Tibial artery (tissue), 4 donors: Measurements from ENCODE around the gene ATP8B2.
A peak's percentile ranks its signal among the peaks of the same experiment; 100 is the strongest.
"Not testable (repeated sequence)": the region's sequence is repeated elsewhere in the genome, so short reads cannot be mapped to it uniquely, and the experiment has no call there.

Source experiments
- DNase-seq, 2 donors: peaks; one replicate each; pipeline ENCODE4 v3.0.0-alpha.2; 2019
- H3K27ac ChIP-seq, 2 donors: fragments of 200-600 bp; sonication (generic) in 1 of 2; 1 replicate in 1 of 2; 2 replicates in 1 of 2; pipeline ENCODE4 v1.5.1; 2018 to 2019; ENCODE audit warnings: mild to moderate bottlenecking in 1 of 2
- H3K27me3 ChIP-seq, 2 donors: fragments of 200-600 bp; sonication (generic) in 1 of 2; one replicate each; pipeline versions ENCODE4 v1.5.1 to v1.6.0; 2016 to 2019
- H3K36me3 ChIP-seq, 3 donors: fragments of 200-600 bp; sonication (generic) in 2 of 3; one replicate each; pipeline ENCODE4 v1.5.1; 2016 to 2019; ENCODE audit warnings: mild to moderate bottlenecking in 2 of 3
- H3K4me1 ChIP-seq, 4 donors: fragments of 200-600 bp; sonication (generic) in 2 of 4; 1 replicate in 3 of 4; 2 replicates in 1 of 4; pipeline ENCODE4 v1.5.1; 2016 to 2019
- H3K4me3 ChIP-seq, 2 donors: fragments of 200-600 bp; sonication (generic) in 1 of 2; 1 replicate in 1 of 2; 2 replicates in 1 of 2; pipeline ENCODE4 v1.5.1; 2018 to 2019; ENCODE audit warnings: mild to moderate bottlenecking in 2 of 2
- H3K9me3 ChIP-seq, 3 donors: fragments of 200-600 bp; sonication (generic) in 1 of 3; one replicate each; pipeline ENCODE4 v1.5.1; 2016 to 2019
- CTCF ChIP-seq, 2 experiments: fragments of 200-600 bp in 1 of 2; fragments of 450-650 bp in 1 of 2; IDR thresholded peaks; one replicate each; pipeline ENCODE4 v1.5.1; 2017 to 2019; ENCODE audit warnings: antibody characterized with exemption in 2 of 2, mild to moderate bottlenecking in 1 of 2, moderate library complexity in 1 of 2
- intact Hi-C: fragments of 100-400 bp; cut with DNase I; formaldehyde crosslinking; loops from one replicate; pipeline ENCODE4 v1.15.0; 2023; ENCODE audit warnings: low total_unique reads

Gene ATP8B2

GRCh38 chr1:154352581-154353459 is 27.5 kb downstream of the ATP8B2 start:
- intact Hi-C loops = no loop called here
- peak overlapping the region; percentile 44 to 46 for H3K4me3 ChIP-seq
- no peaks in the 10 kb centered on the region for H3K9me3 ChIP-seq
- no peaks in the 10 kb centered on the region for H3K27me3 ChIP-seq
- no peak for TF ChIP-seq CTCF (IDR thresholded peaks at IDR 0.05)
- H3K4me1 ChIP-seq = peaks cover 0 to 23% (median 13%) of the 10 kb centered on the region in 4 donors
- H3K27ac ChIP-seq = peak overlapping the region; percentile 57 to 84
- H3K36me3 ChIP-seq = peaks cover 19 to 21% (median 19%) of the 10 kb centered on the region in 3 donors
- peak; percentile 50 to 77 for DNase-seq

- Histone ChIP-seq H3K36me3 (peaks cover 12 to 15% (median 13%) of the 10 kb centered on the region in 3 donors), H3K4me1 (peaks cover 0 to 23% (median 13%) of the 10 kb centered on the region in 4 donors), H3K27me3 (no peaks in the 10 kb centered on the region), H3K27ac (peak overlapping the region; percentile 57 to 84), H3K4me3 (peak overlapping the region; percentile 44 to 46), H3K9me3 (no peaks in the 10 kb centered on the region)
- DNase-seq = no peak
- TF ChIP-seq CTCF (IDR thresholded peaks at IDR 0.05) = peak in 1 of 2 experiments; percentile 23
- intact Hi-C loops = no loop called here
Measured at GRCh38 chr1:154353460-154353904, 28.2 kb downstream of the ATP8B2 start.

GRCh38 chr1:154353966-154354365 is 28.6 kb downstream of the ATP8B2 start:
- Histone ChIP-seq H3K9me3 (no peaks in the 10 kb centered on the region), H3K4me1 (peaks cover 0 to 23% (median 13%) of the 10 kb centered on the region in 4 donors), H3K4me3 (no peak overlapping the region), H3K27ac (peak overlapping the region in 1 of 2 donors; percentile 84), H3K36me3 (peaks cover 8 to 10% (median 8%) of the 10 kb centered on the region in 3 donors), H3K27me3 (no peaks in the 10 kb centered on the region)
- no peak for DNase-seq
- TF ChIP-seq CTCF (IDR thresholded peaks at IDR 0.05) = no peak
- intact Hi-C loops = no loop called here

- intact Hi-C loops = no loop called here
- TF ChIP-seq CTCF (IDR thresholded peaks at IDR 0.05) = no peak
- no peaks in the 10 kb centered on the region for H3K27me3 ChIP-seq
- H3K4me1 ChIP-seq = peaks cover 0 to 6% (median 1%) of the 10 kb centered on the region in 4 donors
- H3K4me3 ChIP-seq = no peak overlapping the region
- no peak overlapping the region for H3K27ac ChIP-seq
- H3K36me3 ChIP-seq = no peaks in the 10 kb centered on the region
- DNase-seq = no peak
- H3K9me3 ChIP-seq = no peaks in the 10 kb centered on the region
Measured at GRCh38 chr1:154358519-154358918, 33.2 kb downstream of the ATP8B2 start.

GRCh38 chr1:154360288-154360687 is 35.0 kb downstream of the ATP8B2 start:
- no peaks in the 10 kb centered on the region for H3K9me3 ChIP-seq
- no peaks in the 10 kb centered on the region for H3K4me1 ChIP-seq
- intact Hi-C loops = no loop called here
- H3K27me3 ChIP-seq = no peaks in the 10 kb centered on the region
- H3K4me3 ChIP-seq = no peak overlapping the region
- H3K36me3 ChIP-seq = no peaks in the 10 kb centered on the region
- H3K27ac ChIP-seq = no peak overlapping the region
- DNase-seq = no peak
- TF ChIP-seq CTCF (IDR thresholded peaks at IDR 0.05) = no peak

GRCh38 chr1:154360881-154361280 is 35.6 kb downstream of the ATP8B2 start:
- intact Hi-C loops, H3K9me3 ChIP-seq, H3K4me1 ChIP-seq, H3K4me3 ChIP-seq, DNase-seq, H3K27ac ChIP-seq, H3K27me3 ChIP-seq, H3K36me3 ChIP-seq: not testable (repeated sequence)
